HG03159 (cell line): ENCODE results near the gene BEST1.

Source experiments
- ATAC-seq: cut with Tn5 transposase; IDR thresholded peaks from one replicate; pipeline ENCODE4 v1.9.1; 2021; ENCODE audit warnings: mild to moderate bottlenecking, moderate library complexity; ENCODE audit not compliant: unreplicated experiment

The BEST1 gene

DNA sequence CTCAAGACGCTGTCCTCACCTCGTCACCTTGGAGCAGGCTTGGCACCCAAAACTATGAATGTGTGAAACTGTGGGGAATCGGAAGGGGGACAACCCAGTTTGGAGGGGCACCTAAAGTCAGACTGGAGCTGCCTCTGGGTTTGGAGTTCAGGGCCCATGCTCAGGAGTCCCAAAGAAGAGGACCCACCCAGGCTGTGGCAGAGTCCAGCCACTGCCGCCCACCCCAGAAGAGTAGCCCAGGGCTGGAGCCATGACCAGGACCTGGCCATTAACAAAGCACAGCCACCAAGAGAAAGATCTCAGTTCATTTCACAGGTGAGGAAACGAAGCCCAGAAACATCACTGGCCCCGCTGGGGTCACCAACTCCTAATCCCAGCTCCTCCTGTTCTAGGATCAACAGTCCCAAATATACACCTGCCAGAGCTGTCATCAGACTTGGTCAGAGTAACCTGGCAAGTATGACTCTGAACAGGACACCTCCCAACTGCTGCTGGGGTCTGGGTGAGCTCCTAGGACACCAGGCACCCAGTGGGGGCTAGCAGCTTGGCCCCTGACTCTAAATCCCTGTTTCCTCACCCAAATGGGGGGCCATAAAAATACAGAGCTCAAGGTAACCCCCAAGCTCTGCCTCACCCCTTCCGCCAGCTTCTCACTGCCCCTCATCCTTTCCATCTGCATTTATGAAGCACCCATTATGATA, 35.5 kb upstream of the BEST1 start:
- ATAC-seq, result no peak

DNA sequence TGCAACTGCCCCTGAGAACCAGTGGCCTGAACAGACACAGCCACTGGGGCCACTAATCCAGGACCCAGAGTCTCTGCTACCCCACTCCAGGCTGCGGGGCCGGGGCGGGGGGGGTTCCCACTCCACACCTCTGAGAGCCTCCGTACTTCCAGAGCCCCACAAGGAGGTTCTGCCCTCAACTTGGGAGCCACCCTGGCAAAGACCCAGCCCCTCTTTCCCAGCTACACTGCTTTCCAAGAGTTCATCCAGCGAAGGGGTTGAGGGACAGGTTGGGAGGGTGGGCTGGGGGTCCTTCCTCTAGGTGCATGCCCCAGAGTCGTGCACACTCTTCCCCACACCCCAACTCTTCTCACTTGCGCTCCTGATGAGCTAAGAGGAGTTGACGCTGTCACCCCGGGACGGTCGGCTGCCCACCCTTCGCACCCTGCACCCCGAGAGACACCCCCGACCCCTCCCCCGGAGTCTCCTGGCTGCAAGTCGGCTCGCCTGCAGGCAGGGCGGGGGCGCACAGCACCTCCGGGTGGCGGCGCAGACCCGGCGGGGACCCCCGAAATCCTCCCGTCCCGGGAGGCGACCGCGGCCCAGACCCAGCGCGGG, 33.3 kb upstream of the BEST1 start:
- ATAC-seq, result no peak

DNA sequence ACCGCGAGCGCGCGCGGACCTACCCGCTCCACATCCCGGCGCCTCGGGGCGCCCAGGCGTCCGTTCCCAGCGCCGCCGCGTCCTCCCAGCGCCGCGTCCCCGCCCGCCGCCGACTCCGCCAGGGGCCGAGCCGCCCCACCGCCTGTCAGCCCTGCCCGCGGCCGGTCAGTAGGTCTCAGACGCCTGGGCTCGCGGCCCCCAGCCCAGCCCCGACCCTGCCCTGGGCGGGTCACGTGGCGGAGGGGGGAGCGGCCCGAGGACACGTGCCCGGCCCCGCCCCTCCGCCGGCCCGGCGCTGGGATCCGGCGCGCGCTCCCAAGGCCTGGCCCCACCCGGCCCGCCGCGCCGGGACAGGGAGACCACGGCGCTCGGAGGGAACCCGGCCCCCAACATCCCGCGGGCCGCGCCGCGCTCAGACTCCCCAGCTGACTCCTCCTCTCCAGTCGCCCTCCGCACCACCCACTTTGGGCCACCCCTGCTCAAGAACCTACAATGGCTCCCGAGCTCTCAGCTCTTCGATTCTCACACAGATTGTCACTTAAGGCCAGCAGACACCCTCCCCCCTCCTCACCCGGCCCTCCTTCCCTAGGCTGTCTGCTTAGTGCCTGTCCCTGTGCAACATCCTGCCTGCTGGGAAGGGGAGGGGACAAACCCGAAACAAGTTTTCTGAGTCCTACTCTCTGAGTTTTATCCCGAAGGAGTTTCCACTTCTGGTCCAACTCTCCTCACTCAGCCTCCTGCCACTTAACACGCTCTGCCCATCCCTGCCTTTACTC, 32.6 kb upstream of the BEST1 start, which contains the start of gene RAB3IL1:
Gene RAB3IL1 (minus strand): TSS at position 233 of the 776 bp plus-strand sequence. CDS start 199 bp downstream, at position 34.
- no peak for ATAC-seq

DNA sequence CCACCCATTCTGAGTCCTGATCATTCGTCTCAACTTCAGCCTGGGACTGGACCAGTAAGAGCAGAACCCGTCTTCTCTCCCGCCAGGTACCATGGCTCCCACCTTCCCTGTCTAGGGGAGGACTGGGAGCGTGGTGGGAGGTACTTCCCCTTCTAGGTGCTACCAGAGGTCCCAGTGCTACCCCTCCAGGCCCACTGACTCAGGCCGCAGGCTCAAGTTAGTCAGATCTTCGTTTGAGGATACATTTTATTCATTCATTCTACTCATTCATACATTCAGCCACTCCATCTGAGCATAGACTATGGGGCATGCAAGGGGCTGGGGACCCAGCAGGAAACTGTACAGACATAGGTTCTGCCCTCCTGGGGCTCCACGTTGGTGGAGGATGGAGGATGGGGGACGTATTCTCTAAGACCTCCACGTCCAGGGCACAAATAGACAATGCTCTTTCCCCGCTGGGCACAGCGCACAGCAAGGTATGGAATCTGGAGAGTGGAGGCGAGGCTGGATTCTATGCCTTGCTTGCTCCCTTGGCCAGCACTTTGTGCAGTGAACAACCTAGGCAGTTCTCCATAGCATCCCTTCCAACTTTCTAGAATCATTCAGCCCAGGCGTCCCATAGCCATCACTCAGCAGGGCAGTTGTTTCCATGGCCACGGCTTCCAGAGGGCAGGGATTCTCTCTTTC, 31.8 kb upstream of the BEST1 start:
- ATAC-seq, result no peak

DNA sequence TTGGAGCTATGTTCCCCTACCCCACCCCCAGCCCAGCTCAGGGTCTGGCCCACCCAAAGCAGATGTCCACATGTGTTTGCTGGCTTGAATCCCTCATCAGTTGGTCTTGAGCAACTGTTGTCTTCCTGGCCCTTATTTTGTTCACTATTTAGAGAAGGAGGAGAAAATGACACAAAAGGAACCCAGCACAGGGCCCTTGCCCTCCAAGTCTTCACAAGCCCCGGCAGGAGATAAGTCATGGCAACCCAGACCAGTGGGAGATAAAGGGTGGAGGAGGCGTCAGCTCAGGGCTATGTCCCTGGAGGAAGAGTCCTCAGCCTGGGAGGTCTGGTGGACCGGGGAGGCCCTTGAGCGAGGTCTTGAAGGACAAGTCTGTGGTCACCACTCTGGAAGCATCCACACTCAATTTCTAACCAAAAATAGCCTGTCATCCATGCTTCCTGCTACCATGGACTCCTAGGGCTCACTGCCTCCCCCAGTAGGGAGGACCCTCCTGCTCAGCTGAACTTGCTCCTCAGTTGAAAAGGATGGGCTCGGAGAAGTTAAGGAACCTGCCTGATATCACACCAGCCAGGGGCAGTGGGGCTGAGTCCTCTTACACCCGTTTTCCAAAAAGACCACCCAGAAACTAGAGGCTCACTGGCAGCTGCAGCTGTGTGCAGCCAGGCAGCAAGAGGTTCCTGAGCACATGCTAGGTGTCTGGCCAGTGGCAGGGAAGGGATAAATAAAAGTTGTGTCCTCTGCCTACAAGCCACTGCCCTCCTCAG, 31.0 kb upstream of the BEST1 start:
- no peak for ATAC-seq

DNA sequence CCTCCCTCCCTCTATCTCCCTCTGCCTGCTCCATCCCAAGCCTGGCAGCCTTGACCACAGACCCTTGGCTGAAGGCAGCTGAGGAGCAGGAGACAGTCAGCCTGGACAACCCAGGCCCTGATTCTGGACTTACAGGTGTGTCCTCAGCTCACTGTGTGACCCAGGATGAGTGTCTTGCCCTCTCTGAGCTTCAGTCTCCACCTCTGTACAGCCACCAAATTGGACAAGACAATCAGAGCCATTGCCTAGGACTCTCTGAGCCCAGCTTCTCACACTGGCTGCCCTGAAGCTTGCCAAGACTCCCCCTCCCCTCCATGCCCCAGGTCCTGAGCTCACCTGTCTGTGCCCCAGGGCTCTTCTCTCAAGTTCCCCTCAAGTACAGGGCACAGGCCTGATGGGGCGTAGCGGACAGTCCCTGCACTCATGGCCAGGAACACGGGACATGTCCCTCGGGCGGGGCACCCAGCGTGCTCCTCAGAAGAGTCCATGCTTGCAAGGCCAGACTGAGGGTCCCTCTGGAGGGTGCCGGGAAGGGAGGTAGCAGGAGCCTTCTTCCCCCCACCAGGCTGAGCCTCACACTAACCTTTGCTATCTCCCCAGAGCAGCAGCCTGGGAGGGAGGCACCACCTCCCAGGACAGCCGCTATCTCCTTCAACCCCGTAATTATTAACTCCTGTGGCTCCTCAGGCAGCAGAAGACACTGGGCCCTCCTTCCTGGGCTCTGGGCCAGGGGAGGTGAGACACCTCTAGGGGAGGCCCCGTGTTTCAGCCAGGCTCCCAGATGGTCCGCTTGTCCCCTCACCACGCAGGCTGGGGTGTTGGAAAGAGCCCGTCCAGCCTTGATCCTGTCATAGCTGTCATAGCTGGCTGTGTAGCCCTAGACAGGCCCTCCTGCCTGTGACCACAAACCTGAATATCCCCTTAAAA, 30.2 kb upstream of the BEST1 start:
- no peak for ATAC-seq

DNA sequence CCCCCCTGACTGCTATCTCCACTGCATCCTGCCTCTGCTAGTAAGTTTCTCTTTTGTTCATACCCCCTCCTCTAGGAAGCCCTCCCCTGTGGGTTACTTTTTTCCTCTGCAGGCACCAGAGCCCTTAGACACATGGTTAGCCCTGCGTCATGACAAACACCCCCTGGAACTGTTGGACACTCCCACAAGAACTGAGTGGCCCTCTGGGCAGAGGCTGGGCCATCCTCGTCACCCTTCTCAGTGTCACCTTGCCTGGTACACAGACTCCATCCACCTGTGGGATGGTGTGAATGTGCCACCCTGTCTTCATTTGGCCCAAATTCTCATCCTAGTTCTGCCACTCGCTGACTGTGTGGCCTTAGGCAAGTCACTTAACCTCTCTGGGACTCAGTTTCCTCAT, 28.7 kb upstream of the BEST1 start:
- ATAC-seq, result no peak

DNA sequence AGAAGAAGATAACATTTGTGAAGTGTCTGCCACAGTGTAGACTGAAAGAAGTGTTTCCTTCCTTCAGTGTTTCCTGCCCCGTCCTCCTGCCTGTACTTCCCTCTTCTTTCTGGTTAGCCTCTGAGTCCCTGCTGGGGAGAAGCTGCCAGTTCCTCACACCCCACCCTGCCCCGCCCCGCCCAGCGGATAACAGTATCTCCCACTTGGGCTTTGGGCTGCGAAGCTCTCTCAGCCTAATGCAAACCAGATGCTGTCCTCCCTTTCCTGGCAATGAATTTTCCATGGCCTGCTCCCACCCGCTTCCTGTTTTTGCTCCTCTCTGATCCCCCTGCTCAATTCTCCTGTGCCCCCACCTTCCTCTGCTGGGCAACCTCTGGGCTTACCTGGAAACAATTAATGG, 27.6 kb upstream of the BEST1 start:
- ATAC-seq, result no peak

DNA sequence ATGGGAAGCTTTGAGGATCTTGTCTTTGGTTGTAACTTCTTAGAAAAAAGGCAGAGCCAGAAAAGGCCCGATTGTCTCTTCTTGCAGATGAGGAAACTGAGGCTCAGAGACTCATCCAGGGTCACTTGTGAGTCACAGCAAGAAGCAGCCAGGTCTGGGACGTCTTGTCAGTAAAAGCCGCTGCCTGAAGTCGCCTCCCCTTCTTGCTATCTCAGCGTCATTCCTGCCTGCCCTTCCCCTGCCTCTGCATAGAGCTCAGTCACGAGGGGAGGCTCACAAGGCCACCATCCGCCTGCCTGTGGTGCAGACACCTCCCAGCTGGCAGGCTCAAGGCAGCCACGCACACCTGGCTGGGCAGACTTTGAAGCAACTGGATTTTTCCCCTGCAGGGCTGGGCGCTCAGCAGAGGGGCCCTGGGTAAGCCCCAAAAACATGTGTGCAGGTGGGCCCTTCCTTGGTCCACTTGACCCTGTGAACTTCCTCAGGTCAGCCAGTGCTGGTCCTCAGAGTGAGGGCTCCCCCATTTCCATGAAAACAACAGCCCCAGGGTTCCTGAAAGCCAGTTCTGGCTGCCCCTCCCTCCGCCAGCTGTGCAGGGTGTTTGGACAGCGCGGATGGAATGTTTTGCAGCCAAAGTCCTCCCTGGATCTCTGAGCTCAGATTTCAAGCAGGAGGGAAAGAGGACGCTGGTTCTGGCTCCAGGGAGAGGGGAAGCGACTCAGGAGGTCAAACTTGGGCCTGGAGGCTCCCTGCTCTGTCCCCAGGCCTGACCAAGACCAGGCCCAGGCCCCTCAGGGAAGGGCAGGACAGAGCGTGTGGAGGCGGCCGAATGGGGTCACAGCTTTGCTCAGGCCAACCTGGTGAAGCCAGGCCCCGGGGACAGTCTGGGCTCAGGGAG, 26.7 kb upstream of the BEST1 start:
- no peak for ATAC-seq

DNA sequence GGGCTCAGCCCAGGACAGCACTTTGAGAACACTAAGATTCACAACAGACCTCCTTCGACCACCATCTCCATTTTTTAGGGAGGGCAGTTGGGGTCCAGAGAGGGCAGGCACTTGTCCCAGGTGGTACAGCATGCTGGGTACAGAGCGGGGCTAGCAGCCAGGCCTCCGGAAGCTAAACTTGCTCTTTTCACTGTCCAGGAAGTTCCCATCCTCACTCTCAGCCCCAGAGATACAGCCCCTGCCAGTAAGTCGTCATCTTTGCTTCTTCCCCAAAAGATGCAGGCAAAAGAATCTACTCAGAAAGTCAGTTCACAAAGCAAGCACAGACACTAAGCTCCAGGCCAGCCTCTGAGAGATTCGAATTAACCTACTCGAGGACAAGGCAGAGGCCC, 26.1 kb upstream of the BEST1 start:
- no peak for ATAC-seq

DNA sequence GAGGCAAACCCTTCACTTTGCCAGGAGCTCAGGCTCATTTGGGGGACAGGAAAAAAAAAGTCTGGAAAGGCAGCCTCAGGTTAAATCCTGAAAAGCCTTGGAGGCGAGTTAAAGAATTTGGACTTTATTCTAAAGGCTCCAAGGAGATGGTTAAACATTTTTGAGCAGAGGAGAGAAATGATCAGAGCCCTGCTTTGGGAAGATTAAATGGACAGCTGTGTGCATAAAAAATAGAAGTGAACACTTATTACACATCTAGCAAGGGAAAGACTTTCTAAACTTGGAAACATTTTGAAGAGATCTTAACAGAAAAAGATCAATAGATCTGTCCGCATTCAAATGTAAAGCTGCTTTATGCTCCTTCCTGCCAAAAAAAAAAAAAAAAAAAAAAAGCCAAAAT, 24.4 kb upstream of the BEST1 start:
- ATAC-seq, result no peak

DNA sequence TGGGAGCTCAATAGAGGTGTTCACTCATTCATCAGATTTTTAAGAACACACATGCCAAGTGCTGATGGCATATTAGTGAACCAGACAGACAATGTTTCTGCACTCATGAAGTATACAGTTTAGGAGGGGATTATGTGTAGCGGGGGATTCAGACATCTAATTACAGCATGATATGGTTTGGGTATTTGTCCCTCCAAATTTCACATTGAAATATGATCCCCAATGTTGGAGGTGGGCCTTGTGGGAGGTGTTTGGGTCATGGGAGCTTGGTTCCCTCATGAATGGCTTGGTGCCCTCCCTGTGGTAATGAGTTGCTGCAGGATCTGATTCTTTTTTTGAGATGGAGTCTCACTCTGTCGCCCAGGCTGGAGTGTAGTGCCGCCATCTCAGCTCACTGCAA, 23.9 kb upstream of the BEST1 start:
- ATAC-seq, result no peak

DNA sequence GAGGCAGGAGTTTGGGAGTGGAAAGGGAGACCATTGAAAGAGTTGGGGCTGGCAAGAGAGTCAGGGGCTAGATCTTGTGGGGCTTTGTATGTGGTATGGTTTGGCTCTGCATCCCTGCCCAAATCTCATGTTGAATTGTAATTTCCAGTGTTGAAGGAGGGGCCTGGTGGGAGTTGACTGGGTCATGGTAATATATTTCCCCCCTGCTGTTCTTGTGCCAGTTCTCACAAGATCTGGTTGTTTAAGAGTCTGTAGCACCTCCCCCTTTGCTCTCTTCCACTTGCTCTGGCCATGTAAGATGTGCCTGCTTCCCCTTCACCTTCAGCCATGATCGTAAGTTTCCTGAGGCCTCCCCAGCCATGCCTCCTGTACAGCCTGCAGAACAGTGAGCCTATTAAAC, 22.6 kb upstream of the BEST1 start:
- no peak for ATAC-seq

DNA sequence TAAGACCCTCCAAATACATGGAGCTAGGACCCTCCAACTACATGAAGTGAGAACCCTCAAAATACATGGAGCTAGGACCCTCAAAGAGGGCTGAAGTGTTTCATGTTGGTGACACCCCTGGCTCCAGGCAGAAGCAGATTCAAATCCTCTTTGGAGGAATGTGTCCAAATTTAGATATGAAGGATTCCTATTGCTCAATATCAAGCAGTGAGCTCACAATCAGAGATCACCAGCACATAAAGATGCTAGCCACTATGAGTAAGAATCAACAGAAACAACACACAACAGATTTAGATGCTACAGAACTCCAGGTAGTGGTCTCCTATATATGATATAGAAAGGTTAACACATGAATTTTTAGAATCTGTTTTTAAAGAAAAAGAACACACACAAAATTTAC, 21.5 kb upstream of the BEST1 start:
- no peak for ATAC-seq

DNA sequence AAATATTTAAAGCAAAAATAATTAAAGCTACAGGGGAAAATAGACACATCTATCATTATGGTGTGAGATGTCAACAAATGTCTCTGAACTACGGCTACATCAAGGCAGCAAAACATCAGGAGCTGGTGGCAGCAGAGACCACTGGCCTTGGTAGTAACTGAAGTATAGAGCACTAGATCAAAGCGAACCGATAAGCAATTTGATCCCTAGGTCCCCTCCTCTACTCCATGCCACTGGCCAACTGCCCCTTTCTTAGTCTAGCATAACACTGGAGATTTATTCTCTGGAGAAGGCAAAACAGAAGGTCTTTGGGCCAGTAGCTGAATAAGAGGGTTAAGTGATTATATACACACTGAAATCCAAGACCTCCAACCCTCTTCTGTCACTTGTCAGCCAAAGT, 19.2 kb upstream of the BEST1 start:
- ATAC-seq, result no peak

DNA sequence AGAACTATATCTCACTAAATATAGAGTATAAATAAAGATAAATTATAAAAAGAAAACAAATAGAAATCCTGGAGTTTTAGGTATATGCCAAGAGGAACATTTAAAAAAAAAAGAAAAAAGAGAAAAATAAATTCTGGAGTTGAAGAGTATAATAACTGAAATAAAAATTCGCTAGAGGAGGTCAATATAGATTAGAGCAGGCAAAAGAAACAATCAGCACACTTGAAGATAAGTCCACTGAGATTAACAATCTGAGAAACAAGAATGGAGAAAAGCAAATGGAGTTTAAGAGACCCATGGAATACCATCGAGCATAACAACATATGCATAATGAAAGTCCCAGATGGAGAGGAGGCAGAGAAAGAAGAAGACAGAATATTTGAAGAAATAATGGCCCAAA, 14.3 kb upstream of the BEST1 start:
- ATAC-seq, result no peak

DNA sequence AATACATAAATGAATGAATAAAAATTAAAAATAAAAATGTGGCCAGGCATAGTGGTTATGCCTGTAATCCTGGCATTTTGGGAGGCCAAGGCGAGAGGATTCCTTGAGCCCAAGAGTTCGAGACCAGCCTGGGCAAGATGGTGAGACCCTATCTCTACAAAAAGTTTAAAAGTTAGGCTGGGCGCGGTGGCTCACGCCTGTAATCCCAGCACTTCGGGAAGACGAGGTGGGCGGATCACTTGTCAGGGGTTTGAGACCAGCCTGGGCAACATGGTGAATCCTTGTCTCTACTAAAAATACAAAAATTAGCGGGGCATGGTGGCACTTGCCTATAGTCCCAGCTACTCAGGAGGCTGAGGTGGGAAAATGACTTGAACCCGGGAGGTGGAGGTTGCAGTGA, 9.7 kb upstream of the BEST1 start:
- no peak for ATAC-seq

DNA sequence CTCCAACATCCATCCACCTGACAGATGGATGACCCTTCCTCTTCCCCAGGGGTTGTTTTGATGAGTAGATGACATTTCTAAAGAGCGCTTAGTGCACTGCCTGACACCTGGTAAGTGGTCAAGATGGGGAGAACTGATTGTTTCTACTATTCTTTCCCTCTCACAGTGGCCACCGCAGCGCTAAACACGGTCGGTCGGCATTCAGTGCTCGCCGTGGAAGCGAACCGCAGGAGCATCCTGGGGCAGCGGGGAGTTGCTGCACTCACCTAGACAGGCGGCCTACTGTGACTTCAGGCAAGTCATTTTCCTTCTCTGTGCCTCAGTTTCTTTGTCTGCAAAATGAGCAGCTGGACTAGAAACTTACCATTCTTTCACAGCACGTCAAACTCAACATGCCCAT, 5.0 kb upstream of the BEST1 start:
- ATAC-seq, result no peak

DNA sequence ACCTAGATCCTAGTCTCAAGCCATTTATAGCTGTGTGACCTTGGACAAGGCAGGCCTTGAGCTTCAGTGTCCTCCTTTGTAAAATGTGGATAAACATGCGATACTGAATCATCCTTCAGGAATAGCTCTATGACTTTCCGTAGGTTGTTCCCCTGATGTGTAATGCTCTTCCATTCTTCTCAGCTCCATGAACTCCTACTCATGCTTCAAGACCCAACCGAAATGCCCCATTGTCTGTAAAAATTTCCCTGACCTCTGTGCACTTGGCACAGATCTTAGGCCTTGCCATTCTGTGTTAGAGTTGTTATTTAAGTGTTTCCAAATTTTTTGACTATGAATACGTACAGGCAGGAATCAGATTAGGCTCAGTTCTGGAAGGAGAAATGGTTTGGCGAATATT, 3.3 kb upstream of the BEST1 start:
- ATAC-seq, result no peak
